Body of pancreas (tissue), 4 donors: ENCODE data around the gene ULK4. TPM values are rescaled to one million over a fixed set of nuclear protein-coding genes. Genes with fewer than 3 reads are reported as not detected.

Experiments
- ATAC-seq: fragments of 150-250 bp; one replicate; pipeline ENCODE4 v1.9.1; 2016
- DNase-seq, 4 donors: peaks; one replicate each; pipeline ENCODE4 v3.0.0-alpha.2; 2019
- H3K27ac ChIP-seq, 4 donors: fragments of 200-600 bp; sonication (generic); 1 replicate in 3 of 4; 2 replicates in 1 of 4; pipeline versions ENCODE4 v1.5.1 to v1.6.1; 2016 to 2019; ENCODE audit warnings: mild to moderate bottlenecking in 1 of 4, mixed read lengths in 1 of 4, moderate library complexity in 1 of 4
- H3K27me3 ChIP-seq, 2 donors: fragments of 200-600 bp; sonication (generic); one replicate each; pipeline ENCODE4 v1.6.0; 2016; ENCODE audit warnings: mild to moderate bottlenecking in 1 of 2
- H3K36me3 ChIP-seq, 2 donors: fragments of 200-600 bp; sonication (generic); replicated peaks in 1 of 2; 2 replicates each; pipeline ENCODE4 v1.5.1; 2016; ENCODE audit warnings: low read depth in 2 of 2; ENCODE audit not compliant: insufficient read depth in 1 of 2
- H3K4me1 ChIP-seq: fragments of 200-600 bp; sonication (generic); one replicate; pipeline ENCODE4 v1.6.0; 2016
- H3K4me3 ChIP-seq, 2 donors: fragments of 200-600 bp; sonication (generic); 1 replicate in 1 of 2; 2 replicates in 1 of 2; pipeline ENCODE4 v1.5.1; 2016 to 2019
- H3K9me3 ChIP-seq, 3 donors: fragments of 200-600 bp; sonication (generic); 1 replicate in 2 of 3; 2 replicates in 1 of 3; pipeline ENCODE4 v1.5.1; 2016
- CTCF ChIP-seq, 7 experiments: fragments of 450-650 bp in 4 of 7; fragments of 200-600 bp in 3 of 7; sonication (generic) in 3 of 7; IDR thresholded peaks; one replicate each; pipeline ENCODE4 v1.5.1; 2016 to 2019; ENCODE audit warnings: antibody characterized with exemption in 7 of 7
- POLR2A ChIP-seq, 3 donors: fragments of 450-650 bp; IDR thresholded peaks; one replicate each; pipeline ENCODE4 v1.6.1; 2016; ENCODE audit warnings: antibody characterized with exemption in 3 of 3, mild to moderate bottlenecking in 2 of 3
- WGBS, 2 donors: methylation state at CpG; one replicate each; pipeline ENCODE4 v1.1.5; 2017; 5-methylcytosine and 5-hydroxymethylcytosine counted together
- intact Hi-C: fragments of 100-400 bp; cut with DNase I; formaldehyde crosslinking; loops from one replicate; pipeline ENCODE4 v1.15.1; 2023
- total RNA-seq, 2 donors: library from RNA; depleted of rRNA; stranded (reverse); fragments of >200 nt; gene quantifications; one replicate each; pipeline ENCODE4 v1.1.0, GENCODE V29; 2016

Gene ULK4
- total RNA-seq, 2 donors from 2014 or later = 7.3 to 12.5 TPM

- H3K4me3 ChIP-seq = no peak overlapping the region
- H3K4me1 ChIP-seq = no peaks in the 10 kb centered on the region
- no peak overlapping the region for H3K27ac ChIP-seq
- H3K36me3 ChIP-seq = no peaks in the 10 kb centered on the region
- WGBS, 2 donors = 76 to 90% methylated on average over 1 of the region's 1 CpG
- DNase-seq (no peak), ATAC-seq (no peak)
- no peaks in the 10 kb centered on the region for H3K9me3 ChIP-seq
- intact Hi-C loops = no loop called here
- no peaks in the 10 kb centered on the region for H3K27me3 ChIP-seq
- TF ChIP-seq POLR2A (IDR thresholded peaks at IDR 0.05) (no peak), CTCF (IDR thresholded peaks at IDR 0.05) (no peak)
Observed at GRCh38 chr3:41259449-41260062, 702.3 kb downstream of the ULK4 start.

- intact Hi-C loops = no loop called here
- H3K27ac ChIP-seq = no peak overlapping the region
- no peaks in the 10 kb centered on the region for H3K27me3 ChIP-seq
- H3K4me1 ChIP-seq = no peaks in the 10 kb centered on the region
- ATAC-seq (no peak), DNase-seq (no peak)
- no peak overlapping the region for H3K4me3 ChIP-seq
- H3K36me3 ChIP-seq = no peaks in the 10 kb centered on the region
- no peaks in the 10 kb centered on the region for H3K9me3 ChIP-seq
- WGBS, 2 donors = 82 to 89% methylated on average over 4 of the region's 4 CpGs
- no peak for TF ChIP-seq CTCF (IDR thresholded peaks at IDR 0.05)
- no peak for TF ChIP-seq POLR2A (IDR thresholded peaks at IDR 0.05)
Observed at GRCh38 chr3:41258239-41258800, 703.6 kb downstream of the ULK4 start.

- H3K36me3 ChIP-seq = no peaks in the 10 kb centered on the region
- no peak overlapping the region for H3K4me3 ChIP-seq
- WGBS, 2 donors = 84 to 92% methylated on average over 1 of the region's 1 CpG
- DNase-seq = no peak
- no peaks in the 10 kb centered on the region for H3K9me3 ChIP-seq
- no peak overlapping the region for H3K27ac ChIP-seq
- intact Hi-C loops = no loop called here
- TF ChIP-seq POLR2A (IDR thresholded peaks at IDR 0.05) (no peak), CTCF (IDR thresholded peaks at IDR 0.05) (no peak)
- H3K4me1 ChIP-seq = peaks cover 6% of the 10 kb centered on the region
- H3K27me3 ChIP-seq = no peaks in the 10 kb centered on the region
- no peak for ATAC-seq
Observed at GRCh38 chr3:41251593-41251992, 710.3 kb downstream of the ULK4 start.

- intact Hi-C loops = no loop called here
- ATAC-seq (no peak), DNase-seq (no peak)
- peaks cover 6% of the 10 kb centered on the region for H3K4me1 ChIP-seq
- 78 to 79% methylated on average over 2 of the region's 2 CpGs for WGBS, 2 donors
- no peak for TF ChIP-seq CTCF (IDR thresholded peaks at IDR 0.05)
- TF ChIP-seq POLR2A (IDR thresholded peaks at IDR 0.05) = no peak
- no peaks in the 10 kb centered on the region for H3K9me3 ChIP-seq
- no peaks in the 10 kb centered on the region for H3K36me3 ChIP-seq
- no peak overlapping the region for H3K4me3 ChIP-seq
- H3K27me3 ChIP-seq = no peaks in the 10 kb centered on the region
- H3K27ac ChIP-seq = no peak overlapping the region
Observed at GRCh38 chr3:41250825-41251224, 711.1 kb downstream of the ULK4 start.

- WGBS, 2 donors = 83 to 96% methylated on average over 2 to 3 of the region's 3 CpGs
- Histone ChIP-seq H3K27me3 (no peaks in the 10 kb centered on the region), H3K36me3 (no peaks in the 10 kb centered on the region), H3K9me3 (no peaks in the 10 kb centered on the region), H3K4me1 (peaks cover 6% of the 10 kb centered on the region), H3K4me3 (no peak overlapping the region), H3K27ac (no peak overlapping the region)
- ATAC-seq = no peak
- no peak for DNase-seq
- intact Hi-C loops = no loop called here
- TF ChIP-seq POLR2A (IDR thresholded peaks at IDR 0.05) = no peak
- no peak for TF ChIP-seq CTCF (IDR thresholded peaks at IDR 0.05)
Observed at GRCh38 chr3:41249318-41249717, 712.6 kb downstream of the ULK4 start.
